HG03060 (cell line): ENCODE data around the gene KPNB1.

Experiments used
- ATAC-seq: cut with Tn5 transposase; IDR thresholded peaks from one replicate; pipeline ENCODE4 v1.9.1; 2021; ENCODE audit warnings: low read depth, moderate number of reproducible peaks; ENCODE audit not compliant: unreplicated experiment

KPNB1 gene

GRCh38 chr17:47708864-47709541 lies 59.3 kb downstream of the KPNB1 start:
- ATAC-seq, result no peak

- ATAC-seq, result no peak
These were observed 59.9 kb downstream of the KPNB1 start for GRCh38 chr17:47709594-47709993.

- no peak for ATAC-seq
These were observed 61.8 kb downstream of the KPNB1 start for GRCh38 chr17:47711366-47712099.

GRCh38 chr17:47712330-47713023 lies 62.8 kb downstream of the KPNB1 start:
- ATAC-seq, result no peak

DNA sequence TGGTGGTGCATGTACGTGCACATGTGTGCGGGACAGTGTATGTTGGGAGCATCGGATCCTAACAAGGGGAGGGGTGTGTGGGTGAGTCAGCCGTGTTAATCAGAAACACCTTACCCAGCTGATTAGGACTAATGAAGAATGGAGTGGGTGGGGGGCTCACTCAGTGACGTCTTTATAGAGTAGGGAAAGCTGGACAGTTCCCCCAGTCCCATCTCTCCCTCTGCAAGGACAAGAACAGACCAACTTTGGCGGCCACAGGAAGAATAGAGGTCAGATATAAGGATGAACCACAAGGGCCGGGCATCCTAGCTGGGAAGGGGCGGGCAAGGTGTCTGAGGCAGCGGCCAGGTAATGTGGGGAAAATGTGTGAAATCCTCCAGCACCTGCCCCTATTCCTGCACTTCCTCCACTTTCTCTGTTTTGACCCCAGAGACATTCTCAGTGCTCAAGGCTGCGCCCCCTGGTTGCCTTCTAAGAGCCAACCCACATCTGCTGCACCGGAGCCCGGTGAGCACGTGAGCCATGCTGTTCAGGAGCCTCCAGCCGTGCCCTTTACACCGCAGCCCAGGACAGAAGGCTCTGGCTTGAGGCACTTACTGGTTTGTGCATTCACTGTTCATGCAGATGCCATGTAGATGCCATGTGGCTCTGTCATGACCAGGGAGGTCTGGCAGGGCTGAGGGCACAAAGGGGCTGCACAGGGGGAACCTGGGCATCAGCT lies 64.4 kb downstream of the KPNB1 start:
- ATAC-seq, result no peak

DNA sequence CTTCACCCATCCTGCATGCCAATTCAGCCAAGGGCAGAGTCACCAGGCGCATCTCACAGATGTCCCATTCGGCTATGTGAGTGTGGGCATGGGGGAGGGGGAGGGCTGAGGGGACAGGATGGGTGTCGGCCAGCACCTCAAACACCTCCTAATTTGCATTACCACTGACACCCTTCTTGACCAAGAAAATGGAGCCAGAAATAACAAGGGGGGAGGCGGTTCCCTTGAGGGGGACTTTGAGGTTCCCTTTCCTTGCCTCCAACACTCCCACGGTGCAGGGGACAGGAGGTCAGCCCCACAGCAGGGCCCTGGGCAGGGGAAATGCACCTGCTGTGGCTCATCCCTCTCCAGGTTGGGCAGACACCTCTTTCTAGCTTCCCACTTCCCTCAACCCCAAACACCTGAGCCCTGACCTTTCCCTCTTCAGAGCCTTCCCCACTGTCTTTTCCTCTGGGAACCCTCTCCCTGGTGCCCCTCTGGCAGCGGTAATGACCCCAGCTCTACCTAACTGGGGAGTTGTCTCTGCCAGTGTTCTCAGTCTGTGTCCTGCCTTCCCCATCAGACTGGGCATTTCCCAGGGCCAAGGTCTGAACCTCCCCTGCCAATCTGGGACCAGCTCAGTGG lies 65.2 kb downstream of the KPNB1 start:
- no peak for ATAC-seq

- ATAC-seq, result no peak
These were observed 66.1 kb downstream of the KPNB1 start for GRCh38 chr17:47715669-47716325.

DNA sequence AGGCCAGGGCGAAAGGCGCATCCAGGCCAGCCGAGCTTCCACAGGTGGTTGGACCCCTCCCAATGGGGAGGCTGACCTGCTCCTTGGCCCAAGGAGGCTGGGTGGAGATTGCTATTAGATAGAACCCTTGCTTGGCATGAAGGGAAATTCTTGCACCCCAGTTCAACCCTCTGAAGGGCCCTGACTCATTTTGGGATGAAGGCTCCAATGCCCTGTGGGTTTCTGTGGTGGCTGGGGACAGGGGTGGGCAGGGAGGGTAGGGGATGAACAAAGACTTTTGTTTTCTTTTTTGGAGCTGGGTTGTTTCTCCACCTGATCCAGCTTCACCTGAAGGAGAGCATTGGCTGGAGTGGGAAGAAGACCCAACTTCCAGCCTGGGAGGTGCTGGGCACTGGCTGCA lies 66.7 kb downstream of the KPNB1 start:
- ATAC-seq, result no peak

DNA sequence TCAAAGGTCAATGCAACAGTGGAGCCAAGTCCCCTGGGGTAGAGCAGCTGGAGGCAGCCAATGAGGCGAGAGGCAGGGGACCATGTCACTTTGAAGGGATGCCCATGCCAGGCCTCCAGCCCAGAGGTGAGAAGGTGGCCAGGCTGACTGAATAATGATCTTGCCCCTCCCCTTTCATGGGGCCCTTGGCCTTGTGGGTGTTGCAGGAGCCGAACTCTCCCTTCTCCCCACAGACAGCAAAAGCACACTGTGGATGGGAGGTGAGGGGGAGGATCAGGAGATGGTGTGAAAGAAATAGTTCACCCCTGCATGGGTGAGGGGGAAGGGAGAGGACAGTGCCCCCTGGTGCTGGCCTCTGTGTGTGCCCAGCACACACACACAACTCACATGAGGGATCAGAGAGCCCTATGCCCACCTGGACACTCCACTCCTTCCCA lies 67.6 kb downstream of the KPNB1 start:
- ATAC-seq, result no peak

DNA sequence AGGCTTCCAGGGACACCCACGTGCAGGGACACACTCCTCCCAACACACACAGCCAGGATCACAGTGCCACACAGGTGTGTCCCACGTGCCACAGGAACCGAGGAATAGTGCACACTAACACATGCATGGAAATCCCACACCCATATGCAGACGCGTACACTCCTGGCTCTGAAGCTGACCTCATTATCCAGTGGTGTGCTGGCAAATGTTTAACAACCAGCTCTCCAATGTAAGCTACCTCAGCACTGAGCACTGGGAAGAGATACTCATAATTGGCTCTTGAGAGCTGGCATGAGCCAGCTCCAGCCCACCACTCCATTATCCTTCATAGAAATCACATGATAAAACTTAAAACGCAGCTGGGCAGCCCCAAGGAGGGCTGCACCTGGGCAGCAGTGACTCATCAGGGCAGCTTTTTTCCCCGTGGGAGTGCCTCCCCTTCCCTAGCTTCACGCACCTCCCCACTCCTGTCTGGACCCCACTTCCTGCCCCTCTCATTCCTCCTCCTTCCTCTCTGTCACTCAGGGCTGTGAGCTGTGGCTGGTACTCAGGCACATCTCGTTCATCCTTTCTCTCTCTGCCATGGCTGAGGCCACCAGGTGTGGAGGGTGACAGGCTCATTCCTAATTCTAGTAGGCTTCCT lies 68.4 kb downstream of the KPNB1 start:
- ATAC-seq, result no peak

DNA sequence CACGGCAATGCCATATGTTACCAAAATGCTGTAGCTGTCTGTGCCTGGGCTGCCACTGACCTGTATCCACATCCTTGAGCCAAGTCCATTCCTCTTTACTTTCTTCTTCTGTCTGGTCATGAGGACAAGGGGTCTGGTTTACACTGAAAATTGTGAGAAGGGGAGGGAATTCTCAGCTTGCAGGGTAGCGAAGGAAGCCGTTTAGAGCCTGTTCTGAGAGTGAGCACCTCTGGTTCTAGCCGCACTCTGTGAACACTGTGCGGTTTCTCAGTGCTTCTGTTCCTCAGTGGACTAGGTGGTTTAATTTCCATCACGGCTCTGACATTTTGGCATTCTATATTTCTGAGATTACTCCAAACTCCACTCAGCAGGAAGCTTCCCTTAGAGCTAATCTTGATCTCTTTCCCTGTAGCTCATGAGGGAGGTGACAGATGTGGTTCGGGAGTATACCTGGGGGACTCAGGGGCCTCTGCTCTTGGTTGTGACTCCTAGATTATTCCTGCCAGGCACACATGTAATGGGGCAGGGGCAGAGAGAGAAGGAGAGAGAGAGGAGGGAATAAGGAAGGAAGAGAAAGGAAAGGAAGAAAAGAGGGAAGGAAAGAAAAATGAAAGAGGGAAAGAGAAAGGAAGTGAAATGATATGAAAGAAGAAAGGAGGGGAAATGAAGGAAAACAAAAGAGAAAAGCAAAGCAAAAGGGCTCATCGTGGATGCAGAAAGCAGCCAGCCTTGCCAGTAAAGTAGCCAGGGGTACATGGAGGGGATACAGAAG lies 69.1 kb downstream of the KPNB1 start:
- ATAC-seq, result no peak

GRCh38 chr17:47719411-47720152 lies 69.9 kb downstream of the KPNB1 start:
- ATAC-seq, result no peak

- no peak for ATAC-seq
These were observed 70.5 kb downstream of the KPNB1 start for GRCh38 chr17:47720196-47720595.

GRCh38 chr17:47720754-47721533 lies 71.2 kb downstream of the KPNB1 start:
- no peak for ATAC-seq

GRCh38 chr17:47721725-47722124 lies 72.0 kb downstream of the KPNB1 start:
- ATAC-seq, result no peak

GRCh38 chr17:47724705-47725104 lies 75.0 kb downstream of the KPNB1 start:
- ATAC-seq, result no peak

GRCh38 chr17:47725446-47726111 lies 75.9 kb downstream of the KPNB1 start:
- ATAC-seq, result no peak
